Activated T-cell treated with anti-CD3 and anti-CD28 coated beads, Interleukin-2, amount 50 U/mL, for 24 hours (primary cell): ENCODE data around the gene CTU1.

Source experiments
- DNase-seq: peaks from one replicate; pipeline ENCODE4 v3.0.0-alpha.2; 2020
- H3K27ac Mint-ChIP-seq: 2 replicates; pipeline ENCODE4 v1.8.0; 2020; ENCODE audit warnings: mild to moderate bottlenecking, mixed read lengths
- H3K27me3 Mint-ChIP-seq: 2 replicates; pipeline ENCODE4 v1.8.0; 2020; ENCODE audit warnings: mixed read lengths
- H3K36me3 Mint-ChIP-seq: 2 replicates; pipeline ENCODE4 v1.8.0; 2020; ENCODE audit warnings: low read depth, mixed read lengths
- H3K4me1 Mint-ChIP-seq: 2 replicates; pipeline ENCODE4 v1.8.0; 2020; ENCODE audit warnings: low read depth, mixed read lengths
- H3K4me3 Mint-ChIP-seq: 2 replicates; pipeline ENCODE4 v1.8.0; 2020; ENCODE audit warnings: mild to moderate bottlenecking, moderate library complexity, mixed read lengths
- H3K9me3 Mint-ChIP-seq: 2 replicates; pipeline ENCODE4 v1.8.0; 2020; ENCODE audit warnings: mixed read lengths

The CTU1 gene

DNA sequence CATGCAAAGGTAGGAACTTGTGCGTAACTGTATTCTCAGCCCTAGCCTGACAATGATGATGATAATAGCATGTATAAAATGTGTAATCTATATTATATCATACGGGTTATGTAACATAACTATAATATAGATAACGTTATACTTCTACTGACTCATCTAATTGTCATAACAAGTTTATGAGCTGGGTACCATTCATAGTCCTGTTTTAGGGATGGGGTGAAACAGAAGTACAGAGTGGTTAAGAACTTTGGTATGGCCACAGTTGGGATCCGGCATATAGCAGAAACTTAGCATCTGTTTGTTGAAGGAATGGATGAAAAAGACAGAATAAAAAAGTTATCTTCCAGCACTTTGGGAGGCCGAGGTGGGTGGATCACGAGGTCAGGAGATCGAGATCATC is 5.2 kb downstream of the CTU1 start:
- no peaks in the 10 kb centered on the region for H3K27me3 Mint-ChIP-seq
- H3K4me3 Mint-ChIP-seq, result no peak overlapping the region
- H3K36me3 Mint-ChIP-seq, result peaks cover 86% of the 10 kb centered on the region
- DNase-seq, result no peak
- no peaks in the 10 kb centered on the region for H3K9me3 Mint-ChIP-seq
- peaks cover 55% of the 10 kb centered on the region for H3K4me1 Mint-ChIP-seq
- peak overlapping the region; percentile 5 for H3K27ac Mint-ChIP-seq

GRCh38 chr19:51101171-51101865 is 6.9 kb downstream of the CTU1 start:
- peaks cover 58% of the 10 kb centered on the region for H3K4me1 Mint-ChIP-seq
- peak overlapping the region; percentile 26 for H3K27ac Mint-ChIP-seq
- peaks cover 88% of the 10 kb centered on the region for H3K36me3 Mint-ChIP-seq
- H3K27me3 Mint-ChIP-seq, result no peaks in the 10 kb centered on the region
- H3K9me3 Mint-ChIP-seq, result no peaks in the 10 kb centered on the region
- DNase-seq, result no peak
- no peak overlapping the region for H3K4me3 Mint-ChIP-seq

GRCh38 chr19:51100601-51101000 is 7.6 kb downstream of the CTU1 start:
- DNase-seq, result no peak
- Mint-ChIP-seq H3K4me3 (no peak overlapping the region), H3K27me3 (no peaks in the 10 kb centered on the region), H3K4me1 (peaks cover 52% of the 10 kb centered on the region), H3K9me3 (no peaks in the 10 kb centered on the region), H3K36me3 (peaks cover 88% of the 10 kb centered on the region), H3K27ac (peak overlapping the region; percentile 26)

- H3K4me3 Mint-ChIP-seq, result peak overlapping the region; percentile 62
- peaks cover 43% of the 10 kb centered on the region for H3K4me1 Mint-ChIP-seq
- DNase-seq, result no peak
- peaks cover 85% of the 10 kb centered on the region for H3K36me3 Mint-ChIP-seq
- peak overlapping the region; percentile 69 for H3K27ac Mint-ChIP-seq
- H3K27me3 Mint-ChIP-seq, result no peaks in the 10 kb centered on the region
- H3K9me3 Mint-ChIP-seq, result no peaks in the 10 kb centered on the region
Observed at GRCh38 chr19:51099047-51099382, 9.2 kb downstream of the CTU1 start.

DNA sequence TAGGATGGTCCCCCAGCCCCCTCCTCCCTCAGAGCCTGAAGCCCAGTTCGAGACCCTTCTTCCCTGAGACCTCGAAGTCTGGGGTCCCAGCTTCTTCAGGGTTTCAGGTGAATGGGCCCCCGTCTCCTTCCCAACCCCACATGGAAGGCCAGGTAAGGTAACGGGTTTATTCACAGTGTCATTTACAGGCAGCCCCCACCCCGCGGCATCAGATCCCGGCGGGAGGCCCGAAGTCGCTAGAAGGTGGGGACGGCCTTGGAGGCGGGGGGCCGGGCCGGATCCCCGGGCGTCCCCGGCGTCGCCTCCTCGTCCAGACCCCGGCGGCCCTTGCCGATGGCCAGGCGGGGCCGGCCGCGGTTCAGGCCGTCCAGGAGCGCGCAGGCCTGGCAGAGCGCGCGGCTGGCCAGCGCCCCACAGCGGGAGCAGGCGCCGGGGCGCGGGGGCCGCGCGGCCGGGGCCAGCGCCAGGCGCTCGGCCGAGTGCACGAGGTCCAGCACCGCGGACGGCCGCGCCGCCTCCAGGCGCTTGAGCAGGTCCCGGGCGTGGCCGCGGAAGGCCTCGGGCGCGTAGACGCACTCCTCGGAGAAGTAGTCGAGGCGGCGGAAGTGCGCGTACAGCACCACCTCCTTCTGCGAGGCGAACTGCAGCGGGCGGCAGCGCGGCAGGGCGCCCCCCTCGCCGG is 9.7 kb downstream of the CTU1 start:
- Mint-ChIP-seq H3K27ac (no peak overlapping the region), H3K36me3 (peaks cover 80% of the 10 kb centered on the region), H3K4me3 (peak overlapping the region; percentile 62)

DNA sequence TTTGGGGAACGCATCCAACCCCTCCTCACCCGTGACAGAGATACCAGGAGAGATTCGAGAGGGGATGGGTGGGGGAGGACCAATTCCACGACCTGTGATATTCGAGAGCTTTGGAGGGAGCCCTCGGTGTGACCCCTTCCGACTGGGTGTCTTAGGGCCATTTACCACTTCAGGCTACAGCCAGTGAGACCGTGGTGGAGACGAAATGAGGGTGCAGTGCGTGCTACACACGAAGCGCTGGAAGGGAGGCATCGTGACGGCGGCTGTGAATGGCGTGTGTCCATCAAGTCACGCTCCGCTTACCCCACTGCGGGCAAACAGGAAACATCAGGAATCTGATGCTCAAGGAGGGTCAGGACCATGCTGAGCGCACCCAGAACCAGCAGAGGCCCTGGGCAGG is 10.4 kb downstream of the CTU1 start:
- no peaks in the 10 kb centered on the region for H3K27me3 Mint-ChIP-seq
- peaks cover 73% of the 10 kb centered on the region for H3K36me3 Mint-ChIP-seq
- peaks cover 36% of the 10 kb centered on the region for H3K4me1 Mint-ChIP-seq
- H3K4me3 Mint-ChIP-seq, result no peak overlapping the region
- no peaks in the 10 kb centered on the region for H3K9me3 Mint-ChIP-seq
- no peak for DNase-seq
- H3K27ac Mint-ChIP-seq, result no peak overlapping the region

More for the DNA sequence above, 9.7 kb downstream of the CTU1 start:
- peaks cover 40% of the 10 kb centered on the region for H3K4me1 Mint-ChIP-seq
- no peaks in the 10 kb centered on the region for H3K9me3 Mint-ChIP-seq
- DNase-seq, result peak; percentile 58
- H3K27me3 Mint-ChIP-seq, result no peaks in the 10 kb centered on the region

DNA sequence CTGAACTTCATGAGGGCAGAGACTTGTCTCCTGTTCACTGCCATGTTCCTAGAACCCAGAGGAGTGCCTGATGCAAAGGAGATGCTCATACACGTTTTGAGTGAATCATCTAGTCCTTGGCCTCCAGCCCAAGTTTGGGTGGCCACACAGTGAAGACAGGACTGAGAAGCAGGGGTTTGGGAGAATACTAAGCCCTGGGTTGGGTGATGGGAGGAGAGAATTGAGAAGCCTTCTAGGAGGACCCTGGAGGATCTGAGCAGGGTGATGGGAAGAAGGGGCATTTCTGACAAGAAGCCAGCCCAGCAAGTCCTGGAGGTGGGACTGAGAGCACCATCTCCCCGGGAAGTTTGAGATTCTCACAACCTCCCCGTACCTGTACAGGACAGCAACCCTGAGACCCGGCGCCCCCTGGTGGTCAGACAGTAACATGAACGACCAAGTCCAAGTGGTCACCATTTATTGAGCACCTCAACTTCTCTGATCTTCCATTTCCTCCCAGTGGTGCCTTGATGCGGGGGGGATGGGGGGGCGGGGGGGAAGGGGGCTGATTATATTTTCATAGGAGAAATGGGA is 11.0 kb downstream of the CTU1 start:
- DNase-seq, result peak; percentile 76
- Mint-ChIP-seq H3K27ac (peak overlapping the region; percentile 4), H3K9me3 (no peaks in the 10 kb centered on the region), H3K4me3 (no peak overlapping the region), H3K4me1 (peaks cover 31% of the 10 kb centered on the region), H3K27me3 (no peaks in the 10 kb centered on the region), H3K36me3 (peaks cover 67% of the 10 kb centered on the region)

DNA sequence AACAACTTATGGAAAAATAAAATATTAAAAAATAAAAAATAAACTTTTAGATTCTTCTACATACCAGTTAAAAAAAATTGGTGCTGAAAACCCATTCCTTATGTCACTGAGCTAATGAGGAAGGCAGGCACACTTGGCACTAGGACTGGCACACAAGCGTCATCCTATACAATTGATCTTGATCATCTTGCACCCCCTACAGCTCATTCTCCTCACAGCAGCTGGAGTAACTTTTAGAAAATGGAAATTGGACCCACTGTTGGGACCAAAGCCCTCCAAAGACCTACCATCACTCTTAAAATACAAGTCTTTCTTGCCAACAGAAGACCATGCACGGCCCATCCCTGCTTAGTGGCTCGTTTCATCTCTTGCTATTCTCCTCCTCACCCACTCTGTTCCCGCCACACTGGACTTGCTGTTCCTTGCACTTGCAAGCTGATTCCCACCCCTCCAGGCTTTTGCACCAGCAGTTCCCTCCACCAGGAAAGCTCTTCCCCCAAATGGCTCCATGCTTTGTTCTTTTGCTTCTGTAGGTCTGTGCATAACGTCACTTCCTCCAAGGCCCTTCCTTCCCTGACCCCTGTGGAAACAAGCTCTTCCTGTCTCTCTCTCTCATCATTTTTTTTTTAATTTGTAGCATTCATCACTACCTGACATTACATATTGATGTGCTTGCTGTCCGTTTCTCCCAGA is 11.6 kb downstream of the CTU1 start:
- no peak overlapping the region for H3K4me3 Mint-ChIP-seq
- peak overlapping the region; percentile 4 for H3K27ac Mint-ChIP-seq
- peaks cover 28% of the 10 kb centered on the region for H3K4me1 Mint-ChIP-seq
- H3K27me3 Mint-ChIP-seq, result no peaks in the 10 kb centered on the region
- H3K36me3 Mint-ChIP-seq, result peaks cover 61% of the 10 kb centered on the region
- no peak for DNase-seq
- H3K9me3 Mint-ChIP-seq, result no peaks in the 10 kb centered on the region

DNA sequence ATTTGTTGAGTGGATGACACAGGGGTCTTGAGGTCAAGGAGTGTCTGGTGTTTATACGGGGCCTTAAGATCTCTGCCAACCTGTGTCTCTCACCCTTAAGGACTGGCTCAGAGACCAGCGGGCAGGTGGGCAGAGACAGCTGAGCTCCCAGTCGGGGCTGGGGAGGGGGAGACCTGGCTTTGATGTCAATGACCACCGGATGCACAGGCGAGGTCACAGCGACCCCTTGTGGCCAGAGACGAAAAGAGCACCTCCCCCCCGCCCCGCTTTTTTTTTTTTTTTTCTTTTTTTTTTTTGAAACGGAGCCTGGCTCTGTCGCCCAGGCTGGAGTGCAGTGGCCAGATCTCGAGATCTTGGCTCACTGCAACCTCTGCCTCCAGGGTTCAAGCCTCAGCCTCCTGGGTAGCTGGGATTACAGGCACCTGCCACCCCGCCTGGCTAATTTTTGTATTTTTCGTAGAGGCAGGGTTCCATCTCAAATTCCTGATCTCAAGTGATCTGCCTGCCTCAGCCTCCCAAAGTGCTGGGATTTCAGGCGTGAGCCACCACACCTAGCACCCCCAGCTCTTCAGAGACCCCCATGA is 13.4 kb downstream of the CTU1 start:
- DNase-seq, result peak; percentile 55
- Mint-ChIP-seq H3K4me3 (no peak overlapping the region), H3K9me3 (no peaks in the 10 kb centered on the region), H3K27ac (no peak overlapping the region), H3K36me3 (peaks cover 43% of the 10 kb centered on the region), H3K27me3 (no peaks in the 10 kb centered on the region), H3K4me1 (peaks cover 20% of the 10 kb centered on the region)

GRCh38 chr19:51093510-51094345 is 14.5 kb downstream of the CTU1 start:
- H3K4me3 Mint-ChIP-seq, result no peak overlapping the region
- no peak for DNase-seq
- no peaks in the 10 kb centered on the region for H3K27me3 Mint-ChIP-seq
- H3K27ac Mint-ChIP-seq, result no peak overlapping the region
- peaks cover 16% of the 10 kb centered on the region for H3K4me1 Mint-ChIP-seq
- no peaks in the 10 kb centered on the region for H3K9me3 Mint-ChIP-seq
- H3K36me3 Mint-ChIP-seq, result peaks cover 35% of the 10 kb centered on the region

DNA sequence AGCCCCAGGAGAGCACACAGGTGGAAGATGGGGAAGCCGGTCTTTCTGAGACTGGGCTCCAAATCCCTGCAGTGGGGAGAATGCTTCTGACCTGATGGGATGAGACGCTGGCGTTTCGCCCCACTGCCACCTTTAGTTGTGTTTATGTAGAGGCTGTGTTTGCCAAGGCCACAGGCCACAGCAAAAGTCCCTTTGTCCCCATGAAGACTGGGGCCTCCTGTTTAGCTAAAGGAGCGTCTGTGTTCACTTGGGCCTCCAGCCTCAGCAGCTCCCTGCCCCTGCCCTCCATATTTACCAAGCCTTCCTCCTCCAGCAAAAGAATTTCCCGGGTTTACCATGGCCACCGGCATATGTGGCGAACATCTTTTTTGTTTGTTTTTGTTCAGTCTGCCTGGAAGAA is 15.1 kb downstream of the CTU1 start:
- Mint-ChIP-seq H3K4me3 (no peak overlapping the region), H3K4me1 (peaks cover 16% of the 10 kb centered on the region), H3K36me3 (peaks cover 32% of the 10 kb centered on the region), H3K9me3 (no peaks in the 10 kb centered on the region), H3K27me3 (no peaks in the 10 kb centered on the region), H3K27ac (no peak overlapping the region)
- DNase-seq, result no peak

DNA sequence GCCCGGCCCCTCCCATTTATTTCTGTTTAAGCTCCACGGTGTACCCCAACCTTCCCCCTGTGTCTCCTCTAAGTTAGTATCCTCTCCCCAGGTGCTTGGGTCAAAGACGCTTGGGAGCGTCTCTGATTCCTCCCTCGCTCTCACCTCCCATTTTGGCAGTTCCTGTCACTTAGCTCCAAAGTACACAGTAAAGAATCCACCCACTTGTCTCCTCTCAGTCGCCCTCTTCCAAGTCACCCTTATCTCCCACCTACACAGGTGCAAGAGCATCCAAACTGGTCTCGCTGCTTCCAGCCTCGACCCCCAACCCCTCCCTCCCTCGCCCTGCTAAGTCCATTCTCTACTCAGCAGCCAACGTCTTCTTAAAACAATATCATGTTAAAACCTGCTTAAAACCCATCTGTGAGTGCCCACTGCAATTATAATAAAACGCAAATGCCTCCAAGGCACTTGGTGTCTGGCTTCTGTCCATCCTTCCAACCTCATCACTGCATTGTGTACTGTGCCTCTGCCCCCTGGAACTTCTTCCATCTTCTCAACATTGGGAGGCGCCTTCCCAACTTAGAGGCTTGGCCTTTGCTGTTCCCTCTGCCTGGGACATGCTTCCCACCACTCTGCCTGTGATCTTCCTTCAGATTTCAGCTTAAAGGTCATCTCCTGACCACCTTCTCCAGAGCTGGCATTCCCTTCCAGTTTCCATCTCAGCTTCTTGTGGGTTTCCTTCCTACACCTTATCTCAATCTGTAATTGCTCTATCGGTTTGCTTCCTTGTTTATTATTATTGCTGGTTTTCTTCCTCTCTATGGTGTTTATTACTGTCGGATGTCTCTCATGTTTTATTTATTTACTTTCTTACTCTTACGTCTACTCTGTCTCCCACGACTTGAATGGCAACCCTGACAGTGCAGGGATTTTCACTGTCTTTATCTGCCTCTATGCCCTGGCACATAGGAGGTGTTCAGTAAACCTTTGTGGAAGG is 16.0 kb downstream of the CTU1 start:
- peaks cover 9% of the 10 kb centered on the region for H3K4me1 Mint-ChIP-seq
- H3K4me3 Mint-ChIP-seq, result no peak overlapping the region
- DNase-seq, result no peak
- H3K27ac Mint-ChIP-seq, result no peak overlapping the region
- H3K36me3 Mint-ChIP-seq, result peaks cover 23% of the 10 kb centered on the region
- no peaks in the 10 kb centered on the region for H3K9me3 Mint-ChIP-seq
- H3K27me3 Mint-ChIP-seq, result no peaks in the 10 kb centered on the region

GRCh38 chr19:51091126-51091525 is 17.1 kb downstream of the CTU1 start:
- peaks cover 2% of the 10 kb centered on the region for H3K4me1 Mint-ChIP-seq
- no peaks in the 10 kb centered on the region for H3K27me3 Mint-ChIP-seq
- H3K9me3 Mint-ChIP-seq, result no peaks in the 10 kb centered on the region
- H3K4me3 Mint-ChIP-seq, result no peak overlapping the region
- DNase-seq, result no peak
- H3K27ac Mint-ChIP-seq, result no peak overlapping the region
- peaks cover 14% of the 10 kb centered on the region for H3K36me3 Mint-ChIP-seq
